Adipocyte (in vitro differentiated cells): ENCODE data around the gene RALGDS.

Experiments used
- DNase-seq: peaks from one replicate; pipeline ENCODE4 v3.0.0-alpha.2; 2015; ENCODE audit warnings: low read depth
- H3K27me3 ChIP-seq: replicated peaks from 2 replicates; pipeline ENCODE4 v1.7.0; 2013; ENCODE audit warnings: mild to moderate bottlenecking, low read length, moderate library complexity; ENCODE audit not compliant: control insufficient read depth, insufficient read depth
- H3K36me3 ChIP-seq: 2 replicates; pipeline ENCODE4 v1.7.0; 2013; ENCODE audit warnings: low read length, mild to moderate bottlenecking, moderate library complexity; ENCODE audit not compliant: control insufficient read depth, insufficient read depth, severe bottlenecking
- H3K4me1 ChIP-seq: 2 replicates; pipeline ENCODE4 v1.7.0; 2013; ENCODE audit warnings: mild to moderate bottlenecking, low read length, moderate library complexity; ENCODE audit not compliant: control insufficient read depth, insufficient read depth
- H3K4me3 ChIP-seq: 2 replicates; pipeline ENCODE4 v1.7.0; 2013; ENCODE audit warnings: mild to moderate bottlenecking, low read length, moderate library complexity
- H3K9ac ChIP-seq: 2 replicates; pipeline ENCODE4 v1.7.0; 2013; ENCODE audit warnings: mild to moderate bottlenecking, low read length, moderate library complexity
- H3K9me3 ChIP-seq: 2 replicates; pipeline ENCODE4 v1.7.0; 2013; ENCODE audit warnings: mild to moderate bottlenecking, low read length, moderate library complexity; ENCODE audit not compliant: control insufficient read depth

Gene RALGDS

GRCh38 chr9:133055788-133056420 is 65.1 kb downstream of the RALGDS start:
- Histone ChIP-seq H3K27me3 (no peaks in the 10 kb centered on the region), H3K9ac (no peak overlapping the region), H3K4me1 (peaks cover 2% of the 10 kb centered on the region), H3K4me3 (no peak overlapping the region), H3K36me3 (peaks cover 59% of the 10 kb centered on the region), H3K9me3 (no peaks in the 10 kb centered on the region)
- no peak for DNase-seq

GRCh38 chr9:133054966-133055365 is 66.1 kb downstream of the RALGDS start:
- Histone ChIP-seq H3K9ac (no peak overlapping the region), H3K4me1 (peaks cover 2% of the 10 kb centered on the region), H3K36me3 (peaks cover 68% of the 10 kb centered on the region), H3K9me3 (no peaks in the 10 kb centered on the region), H3K27me3 (no peaks in the 10 kb centered on the region), H3K4me3 (no peak overlapping the region)
- DNase-seq, result peak; percentile 87

- Histone ChIP-seq H3K4me3 (no peak overlapping the region), H3K9me3 (no peaks in the 10 kb centered on the region), H3K36me3 (peaks cover 71% of the 10 kb centered on the region), H3K4me1 (peaks cover 2% of the 10 kb centered on the region), H3K27me3 (no peaks in the 10 kb centered on the region), H3K9ac (no peak overlapping the region)
- DNase-seq, result no peak
These were observed 66.7 kb downstream of the RALGDS start for GRCh38 chr9:133054194-133054890.

GRCh38 chr9:133051966-133052539 is 69.0 kb downstream of the RALGDS start:
- H3K36me3 ChIP-seq, result peaks cover 74% of the 10 kb centered on the region
- H3K27me3 ChIP-seq, result no peaks in the 10 kb centered on the region
- no peak for DNase-seq
- H3K4me1 ChIP-seq, result peaks cover 2% of the 10 kb centered on the region
- H3K9me3 ChIP-seq, result no peaks in the 10 kb centered on the region
- H3K9ac ChIP-seq, result no peak overlapping the region
- no peak overlapping the region for H3K4me3 ChIP-seq

DNA sequence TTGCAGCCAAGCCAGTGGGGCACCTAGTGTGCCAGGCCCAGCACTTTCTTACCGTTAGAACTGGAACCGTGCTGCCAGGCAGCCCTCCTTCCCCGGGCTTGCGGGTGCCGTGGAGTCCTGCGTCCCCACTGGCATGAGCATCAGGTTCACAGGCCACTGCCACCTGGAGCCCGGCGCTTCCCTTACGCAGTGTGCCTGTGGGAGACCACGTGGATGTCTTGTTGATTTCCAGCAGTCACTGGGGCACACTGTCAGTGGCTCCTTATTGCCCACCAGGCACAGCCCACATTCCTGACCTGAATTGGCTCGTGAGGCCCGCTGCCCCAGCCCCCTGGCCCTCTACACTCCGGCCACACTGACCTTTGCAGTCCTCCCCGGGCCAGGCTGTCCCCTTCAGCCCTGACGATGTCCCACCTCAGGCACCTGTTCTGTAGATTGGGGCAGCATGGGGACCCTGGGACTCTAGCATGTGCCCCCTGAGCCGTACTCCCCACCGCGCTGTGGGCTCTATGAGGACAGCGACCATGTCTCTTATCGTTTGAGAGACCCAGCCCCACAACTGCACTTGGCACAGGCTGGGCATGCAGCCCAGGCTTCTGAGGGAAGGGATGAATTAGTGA is 69.6 kb downstream of the RALGDS start:
- peaks cover 2% of the 10 kb centered on the region for H3K4me1 ChIP-seq
- H3K9me3 ChIP-seq, result no peaks in the 10 kb centered on the region
- DNase-seq, result no peak
- H3K4me3 ChIP-seq, result no peak overlapping the region
- no peaks in the 10 kb centered on the region for H3K27me3 ChIP-seq
- H3K36me3 ChIP-seq, result peaks cover 74% of the 10 kb centered on the region
- H3K9ac ChIP-seq, result no peak overlapping the region

DNA sequence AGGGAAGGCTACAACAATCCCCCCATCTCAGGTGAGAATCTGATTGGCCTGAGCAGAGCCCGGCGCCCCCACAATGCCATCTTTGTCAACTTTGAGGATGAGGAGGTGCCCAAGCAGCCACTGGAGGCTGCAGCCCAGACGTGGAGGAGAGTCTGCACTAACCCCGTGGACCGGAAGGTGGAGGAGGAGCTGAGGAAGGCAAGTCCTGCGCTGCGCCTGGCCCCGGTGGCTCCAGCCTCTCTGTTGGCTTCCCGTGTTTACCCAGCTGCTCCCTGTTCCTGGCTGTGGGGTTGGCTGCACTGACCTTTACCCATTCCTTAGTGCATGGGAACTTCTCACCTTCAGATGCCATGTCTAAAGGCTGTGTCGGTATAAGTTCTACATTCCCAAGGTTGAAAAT is 70.3 kb downstream of the RALGDS start:
- no peak overlapping the region for H3K9ac ChIP-seq
- H3K36me3 ChIP-seq, result peaks cover 72% of the 10 kb centered on the region
- H3K4me3 ChIP-seq, result no peak overlapping the region
- peaks cover 2% of the 10 kb centered on the region for H3K4me1 ChIP-seq
- no peaks in the 10 kb centered on the region for H3K9me3 ChIP-seq
- no peaks in the 10 kb centered on the region for H3K27me3 ChIP-seq
- no peak for DNase-seq

GRCh38 chr9:133050142-133050541 is 70.9 kb downstream of the RALGDS start:
- Histone ChIP-seq H3K9me3 (no peaks in the 10 kb centered on the region), H3K9ac (no peak overlapping the region), H3K27me3 (no peaks in the 10 kb centered on the region), H3K4me1 (peaks cover 2% of the 10 kb centered on the region), H3K36me3 (peaks cover 70% of the 10 kb centered on the region), H3K4me3 (no peak overlapping the region)
- DNase-seq, result no peak

- no peak for DNase-seq
- H3K36me3 ChIP-seq, result peaks cover 71% of the 10 kb centered on the region
These were observed 72.0 kb downstream of the RALGDS start for GRCh38 chr9:133049043-133049442.

GRCh38 chr9:133048595-133048994 is 72.4 kb downstream of the RALGDS start:
- Histone ChIP-seq H3K36me3 (peaks cover 71% of the 10 kb centered on the region), H3K4me1 (no peaks in the 10 kb centered on the region), H3K9me3 (no peaks in the 10 kb centered on the region), H3K27me3 (no peaks in the 10 kb centered on the region), H3K9ac (no peak overlapping the region), H3K4me3 (no peak overlapping the region)
- DNase-seq, result peak; percentile 30

More at GRCh38 chr9:133049043-133049442, 72.0 kb downstream of the RALGDS start:
- H3K4me1 ChIP-seq, result no peaks in the 10 kb centered on the region
- no peaks in the 10 kb centered on the region for H3K9me3 ChIP-seq
- no peak overlapping the region for H3K4me3 ChIP-seq
- H3K9ac ChIP-seq, result no peak overlapping the region
- no peaks in the 10 kb centered on the region for H3K27me3 ChIP-seq
